Stomach (tissue), 4 donors: ENCODE results near the gene AKAP7.

Source experiments
- CTCF ChIP-seq, 7 experiments: fragments of 450-650 bp in 4 of 7; fragments of 200-600 bp in 3 of 7; sonication (generic) in 3 of 7; IDR thresholded peaks; one replicate each; pipeline ENCODE4 v1.5.1; 2016 to 2019; ENCODE audit warnings: antibody characterized with exemption in 7 of 7, control low read depth in 2 of 7, mild to moderate bottlenecking in 1 of 7
- POLR2A ChIP-seq, 4 donors: fragments of 450-650 bp; IDR thresholded peaks; one replicate each; pipeline ENCODE4 v1.6.1; 2016; ENCODE audit warnings: antibody characterized with exemption in 4 of 4, control low read depth in 2 of 4, mild to moderate bottlenecking in 1 of 4, moderate library complexity in 1 of 4

- TF ChIP-seq CTCF (IDR thresholded peaks at IDR 0.05) (no peak), POLR2A (IDR thresholded peaks at IDR 0.05) (no peak)
These were observed 168.2 kb downstream of the AKAP7 start for GRCh38 chr6:131303338-131303930.
